ENCODE data around the gene ALAS2. TPM values are rescaled to one million over a fixed set of nuclear protein-coding genes. Genes with fewer than 3 reads are reported as not detected.
"Not testable (repeated sequence)": the region's sequence is repeated elsewhere in the genome, so short reads cannot be mapped to it uniquely, and the experiment has no call there.

Gene ALAS2
- total RNA-seq, 1 donor from 2014 or later, result not detected

DNA sequence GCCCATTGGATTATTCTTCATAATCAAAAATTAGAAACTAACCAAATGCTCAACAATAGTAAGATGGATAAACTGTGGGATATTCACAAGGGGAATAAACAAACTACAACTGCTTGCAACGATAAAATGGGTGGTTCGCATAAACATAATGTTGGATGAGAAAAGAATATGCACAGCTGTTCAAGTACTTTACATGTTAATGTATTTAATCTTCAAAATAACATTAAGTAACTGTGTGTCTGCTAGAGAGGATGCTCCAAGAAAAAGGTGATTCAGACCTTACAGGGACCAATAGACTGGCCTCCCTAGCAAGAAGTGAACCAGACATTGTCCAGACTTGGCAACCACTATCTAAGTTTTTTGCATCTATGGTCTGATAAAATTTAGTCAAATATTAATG, 39.1 kb downstream of the ALAS2 start:
- Mint-ChIP-seq H3K4me3 (ENCODE audit: unreplicated experiment) (no peak overlapping the region), H3K27ac (ENCODE audit: unreplicated experiment) (no peak overlapping the region), H3K4me1 (ENCODE audit: low read depth, unreplicated experiment) (no peaks in the 10 kb centered on the region), H3K9me3 (ENCODE audit: unreplicated experiment) (no peaks in the 10 kb centered on the region), H3K27me3 (ENCODE audit: low read depth, unreplicated experiment) (no peaks in the 10 kb centered on the region), H3K36me3 (ENCODE audit: low read depth, unreplicated experiment) (no peaks in the 10 kb centered on the region)
- Histone ChIP-seq H3K36me3 (ENCODE audit: insufficient read depth, low read length) (no peaks in the 10 kb centered on the region), H4K20me1 (ENCODE audit: insufficient read depth, low read length) (no peaks in the 10 kb centered on the region), H3K79me2 (ENCODE audit: insufficient read depth, low read length) (no peaks in the 10 kb centered on the region), H3K4me1 (ENCODE audit: insufficient read depth, low read length) (no peaks in the 10 kb centered on the region), H3K27ac (ENCODE audit: low read depth, low read length) (no peak overlapping the region), H3K9me3 (ENCODE audit: insufficient read depth, low read depth, low read length) (no peaks in the 10 kb centered on the region), H3K4me3 (ENCODE audit: insufficient read depth, low read depth, low read length) (no peak overlapping the region), H2AFZ (ENCODE audit: low read depth, low read length) (no peak overlapping the region), H3K9ac (ENCODE audit: low read length) (no peak overlapping the region), H3K4me2 (ENCODE audit: low read length) (no peak overlapping the region), H3K27me3 (ENCODE audit: insufficient read depth, low read length) (no peaks in the 10 kb centered on the region)
- TF ChIP-seq EZH2 (IDR thresholded peaks at IDR 0.05; ENCODE audit: insufficient read depth, low read length), result no peak
- TF ChIP-seq, protein P1, sequence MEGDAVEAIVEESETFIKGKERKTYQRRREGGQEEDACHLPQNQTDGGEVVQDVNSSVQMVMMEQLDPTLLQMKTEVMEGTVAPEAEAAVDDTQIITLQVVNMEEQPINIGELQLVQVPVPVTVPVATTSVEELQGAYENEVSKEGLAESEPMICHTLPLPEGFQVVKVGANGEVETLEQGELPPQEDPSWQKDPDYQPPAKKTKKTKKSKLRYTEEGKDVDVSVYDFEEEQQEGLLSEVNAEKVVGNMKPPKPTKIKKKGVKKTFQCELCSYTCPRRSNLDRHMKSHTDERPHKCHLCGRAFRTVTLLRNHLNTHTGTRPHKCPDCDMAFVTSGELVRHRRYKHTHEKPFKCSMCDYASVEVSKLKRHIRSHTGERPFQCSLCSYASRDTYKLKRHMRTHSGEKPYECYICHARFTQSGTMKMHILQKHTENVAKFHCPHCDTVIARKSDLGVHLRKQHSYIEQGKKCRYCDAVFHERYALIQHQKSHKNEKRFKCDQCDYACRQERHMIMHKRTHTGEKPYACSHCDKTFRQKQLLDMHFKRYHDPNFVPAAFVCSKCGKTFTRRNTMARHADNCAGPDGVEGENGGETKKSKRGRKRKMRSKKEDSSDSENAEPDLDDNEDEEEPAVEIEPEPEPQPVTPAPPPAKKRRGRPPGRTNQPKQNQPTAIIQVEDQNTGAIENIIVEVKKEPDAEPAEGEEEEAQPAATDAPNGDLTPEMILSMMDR (IDR thresholded peaks at IDR 0.05; ENCODE audit: insufficient read depth, low read depth, low read length), result no peak
- FAIRE-seq (peak; percentile 88), DNase-seq (ENCODE audit: low read depth) (no peak)

DNA sequence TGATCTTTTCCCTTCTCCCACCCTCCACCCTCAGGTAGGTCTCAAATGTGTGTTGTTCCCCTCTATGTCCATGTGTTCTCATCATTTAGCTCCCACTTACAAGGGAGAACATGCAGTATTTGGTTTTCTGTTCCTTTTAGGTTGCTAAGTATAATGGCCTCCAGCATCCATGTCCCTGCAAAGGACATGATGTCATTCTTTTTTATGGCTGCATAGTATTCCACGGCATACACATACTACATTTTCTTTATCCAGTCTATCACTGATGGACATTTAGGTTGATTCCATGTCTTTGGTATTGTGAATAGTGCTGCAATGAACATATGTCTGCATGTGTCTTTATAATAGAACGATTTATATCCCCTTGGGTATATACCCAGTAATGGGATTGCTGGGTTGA, 47.5 kb downstream of the ALAS2 start:
- H3K27ac ChIP-seq (ENCODE audit: low read depth, low read length); H3K9me3 Mint-ChIP-seq (ENCODE audit: unreplicated experiment); H3K27ac Mint-ChIP-seq (ENCODE audit: unreplicated experiment): not testable (repeated sequence)

DNA sequence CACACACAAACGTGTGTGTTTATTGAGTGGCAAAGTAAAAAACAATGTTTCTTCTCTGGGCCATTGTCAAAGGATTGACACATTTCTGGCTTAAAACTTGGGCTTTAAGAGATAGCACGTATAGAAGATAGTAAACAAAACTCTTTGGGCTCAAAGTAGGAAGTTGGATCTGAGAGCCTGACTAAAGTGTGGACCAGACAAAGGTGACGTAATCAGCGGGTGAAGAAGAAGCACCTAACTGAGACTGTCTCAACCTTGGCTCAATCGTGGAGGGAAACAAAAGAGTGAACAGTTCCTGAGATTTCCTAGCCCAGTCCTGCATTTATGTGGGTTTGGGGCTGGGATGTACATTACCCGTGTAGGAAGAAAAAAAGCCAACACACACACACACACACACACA, 50.4 kb downstream of the ALAS2 start:
- Mint-ChIP-seq H3K4me1 (ENCODE audit: low read depth, unreplicated experiment) (peaks cover 4% of the 10 kb centered on the region), H3K27ac (ENCODE audit: unreplicated experiment) (no peak overlapping the region), H3K9me3 (ENCODE audit: unreplicated experiment) (no peaks in the 10 kb centered on the region), H3K27me3 (ENCODE audit: low read depth, unreplicated experiment) (no peaks in the 10 kb centered on the region), H3K4me3 (ENCODE audit: unreplicated experiment) (no peak overlapping the region), H3K36me3 (ENCODE audit: low read depth, unreplicated experiment) (no peaks in the 10 kb centered on the region)
- FAIRE-seq (no peak), DNase-seq (ENCODE audit: low read depth) (no peak)
- Histone ChIP-seq H3K9me3 (ENCODE audit: insufficient read depth, low read depth, low read length) (no peaks in the 10 kb centered on the region), H3K9ac (ENCODE audit: low read length) (no peak overlapping the region), H3K4me3 (ENCODE audit: insufficient read depth, low read depth, low read length) (no peak overlapping the region), H3K79me2 (ENCODE audit: insufficient read depth, low read length) (no peaks in the 10 kb centered on the region), H2AFZ (ENCODE audit: low read depth, low read length) (no peak overlapping the region), H3K4me2 (ENCODE audit: low read length) (no peak overlapping the region), H3K27ac (ENCODE audit: low read depth, low read length) (no peak overlapping the region), H3K4me1 (ENCODE audit: insufficient read depth, low read length) (no peaks in the 10 kb centered on the region), H3K36me3 (ENCODE audit: insufficient read depth, low read length) (no peaks in the 10 kb centered on the region), H3K27me3 (ENCODE audit: insufficient read depth, low read length) (no peaks in the 10 kb centered on the region), H4K20me1 (ENCODE audit: insufficient read depth, low read length) (no peaks in the 10 kb centered on the region)
- no peak for TF ChIP-seq EZH2 (IDR thresholded peaks at IDR 0.05; ENCODE audit: insufficient read depth, low read length)
- TF ChIP-seq, protein P1 (IDR thresholded peaks at IDR 0.05; ENCODE audit: insufficient read depth, low read depth, low read length), result no peak

More for the DNA sequence above, 47.5 kb downstream of the ALAS2 start:
- not testable (repeated sequence) for H3K27me3 ChIP-seq (ENCODE audit: insufficient read depth, low read length); H3K9ac ChIP-seq (ENCODE audit: low read length); H3K4me1 Mint-ChIP-seq (ENCODE audit: low read depth, unreplicated experiment); H3K9me3 ChIP-seq (ENCODE audit: insufficient read depth, low read depth, low read length); H3K4me1 ChIP-seq (ENCODE audit: insufficient read depth, low read length); H3K36me3 ChIP-seq (ENCODE audit: insufficient read depth, low read length); H3K4me3 Mint-ChIP-seq (ENCODE audit: unreplicated experiment); H4K20me1 ChIP-seq (ENCODE audit: insufficient read depth, low read length); H3K4me3 ChIP-seq (ENCODE audit: insufficient read depth, low read depth, low read length); H3K79me2 ChIP-seq (ENCODE audit: insufficient read depth, low read length); H3K4me2 ChIP-seq (ENCODE audit: low read length); H3K36me3 Mint-ChIP-seq (ENCODE audit: low read depth, unreplicated experiment); H3K27me3 Mint-ChIP-seq (ENCODE audit: low read depth, unreplicated experiment); H2AFZ ChIP-seq (ENCODE audit: low read depth, low read length); DNase-seq (ENCODE audit: low read depth)
- peak; percentile 90 for FAIRE-seq

Data from astrocyte (in vitro differentiated cells and primary cell).